Nephron progenitor cell (in vitro differentiated cells): ENCODE results near the gene CETP.

ENCODE experiments used
- DNase-seq: peaks from one replicate; pipeline ENCODE4 v3.0.0; 2021
- H3K27ac Mint-ChIP-seq: 2 replicates; pipeline ENCODE4 v1.8.0; 2021; ENCODE audit warnings: mild to moderate bottlenecking, moderate library complexity, mixed read lengths
- H3K27me3 Mint-ChIP-seq: 2 replicates; pipeline ENCODE4 v1.8.0; 2021; ENCODE audit warnings: mild to moderate bottlenecking, low read depth, mixed read lengths; ENCODE audit not compliant: poor library complexity
- H3K36me3 Mint-ChIP-seq: 2 replicates; pipeline ENCODE4 v1.8.0; 2021; ENCODE audit warnings: low read depth, mixed read lengths
- H3K4me1 Mint-ChIP-seq: 2 replicates; pipeline ENCODE4 v1.8.0; 2021; ENCODE audit warnings: mixed read lengths
- H3K4me3 Mint-ChIP-seq: 2 replicates; pipeline ENCODE4 v1.8.0; 2021; ENCODE audit warnings: mild to moderate bottlenecking, moderate library complexity, mixed read lengths
- H3K9me3 Mint-ChIP-seq: 2 replicates; pipeline ENCODE4 v1.8.0; 2021; ENCODE audit warnings: mild to moderate bottlenecking, moderate library complexity, mixed read lengths
- TF ChIP-seq, protein P1 (sequence below): fragments of 200-600 bp; sonication (generic); IDR thresholded peaks from 2 replicates; pipeline ENCODE4 v1.5.0; 2021; ENCODE audit warnings: antibody characterized with exemption

Gene CETP

DNA sequence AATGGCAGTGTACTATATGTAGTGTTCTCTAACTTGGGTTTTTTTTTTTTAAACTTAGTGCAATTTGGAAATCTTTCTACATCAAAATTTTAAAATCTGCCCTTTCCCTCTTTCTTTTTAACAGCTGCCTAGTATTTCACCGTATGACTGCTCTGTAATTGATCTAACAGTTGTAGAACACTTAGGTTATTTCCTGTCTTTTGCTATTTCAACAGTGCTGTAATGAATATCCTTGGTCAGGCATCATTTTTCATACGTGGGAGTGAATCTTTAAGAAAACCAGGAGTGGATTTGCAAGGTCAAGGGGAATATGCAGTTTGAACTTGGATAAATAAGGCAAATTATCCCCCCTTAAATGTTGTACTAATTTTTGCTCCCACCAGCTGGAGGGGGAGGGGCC, 31.5 kb downstream of the CETP start:
- Mint-ChIP-seq H3K36me3 (no peaks in the 10 kb centered on the region), H3K27ac (no peak overlapping the region), H3K4me1 (peaks cover 12% of the 10 kb centered on the region), H3K27me3 (peaks cover 87% of the 10 kb centered on the region), H3K9me3 (no peaks in the 10 kb centered on the region), H3K4me3 (no peak overlapping the region)
- TF ChIP-seq, protein P1, sequence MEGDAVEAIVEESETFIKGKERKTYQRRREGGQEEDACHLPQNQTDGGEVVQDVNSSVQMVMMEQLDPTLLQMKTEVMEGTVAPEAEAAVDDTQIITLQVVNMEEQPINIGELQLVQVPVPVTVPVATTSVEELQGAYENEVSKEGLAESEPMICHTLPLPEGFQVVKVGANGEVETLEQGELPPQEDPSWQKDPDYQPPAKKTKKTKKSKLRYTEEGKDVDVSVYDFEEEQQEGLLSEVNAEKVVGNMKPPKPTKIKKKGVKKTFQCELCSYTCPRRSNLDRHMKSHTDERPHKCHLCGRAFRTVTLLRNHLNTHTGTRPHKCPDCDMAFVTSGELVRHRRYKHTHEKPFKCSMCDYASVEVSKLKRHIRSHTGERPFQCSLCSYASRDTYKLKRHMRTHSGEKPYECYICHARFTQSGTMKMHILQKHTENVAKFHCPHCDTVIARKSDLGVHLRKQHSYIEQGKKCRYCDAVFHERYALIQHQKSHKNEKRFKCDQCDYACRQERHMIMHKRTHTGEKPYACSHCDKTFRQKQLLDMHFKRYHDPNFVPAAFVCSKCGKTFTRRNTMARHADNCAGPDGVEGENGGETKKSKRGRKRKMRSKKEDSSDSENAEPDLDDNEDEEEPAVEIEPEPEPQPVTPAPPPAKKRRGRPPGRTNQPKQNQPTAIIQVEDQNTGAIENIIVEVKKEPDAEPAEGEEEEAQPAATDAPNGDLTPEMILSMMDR: no peak
- DNase-seq: no peak

GRCh38 chr16:56994311-56994710, 32.6 kb downstream of the CETP start:
- Mint-ChIP-seq H3K4me1 (peaks cover 14% of the 10 kb centered on the region), H3K36me3 (no peaks in the 10 kb centered on the region), H3K27ac (no peak overlapping the region), H3K9me3 (no peaks in the 10 kb centered on the region), H3K4me3 (no peak overlapping the region), H3K27me3 (peaks cover 76% of the 10 kb centered on the region)
- TF ChIP-seq, protein P1: no peak
- DNase-seq: no peak

- no peaks in the 10 kb centered on the region for H3K9me3 Mint-ChIP-seq
- no peak overlapping the region for H3K27ac Mint-ChIP-seq
- peaks cover 4% of the 10 kb centered on the region for H3K4me1 Mint-ChIP-seq
- H3K36me3 Mint-ChIP-seq: no peaks in the 10 kb centered on the region
- peaks cover 66% of the 10 kb centered on the region for H3K27me3 Mint-ChIP-seq
- DNase-seq: no peak
- H3K4me3 Mint-ChIP-seq: no peak overlapping the region
- TF ChIP-seq, protein P1: no peak
These were observed 33.5 kb downstream of the CETP start for GRCh38 chr16:56995136-56995805.

GRCh38 chr16:56997264-56997663, 35.5 kb downstream of the CETP start:
- H3K4me1 Mint-ChIP-seq: peaks cover 4% of the 10 kb centered on the region
- no peak for DNase-seq
- no peaks in the 10 kb centered on the region for H3K36me3 Mint-ChIP-seq
- TF ChIP-seq, protein P1: no peak
- H3K27ac Mint-ChIP-seq: no peak overlapping the region
- peaks cover 50% of the 10 kb centered on the region for H3K27me3 Mint-ChIP-seq
- H3K4me3 Mint-ChIP-seq: no peak overlapping the region
- no peaks in the 10 kb centered on the region for H3K9me3 Mint-ChIP-seq

GRCh38 chr16:56997931-56998330, 36.2 kb downstream of the CETP start:
- TF ChIP-seq, protein P1: no peak
- Mint-ChIP-seq H3K27ac (no peak overlapping the region), H3K4me3 (no peak overlapping the region), H3K27me3 (peaks cover 51% of the 10 kb centered on the region), H3K36me3 (no peaks in the 10 kb centered on the region), H3K9me3 (no peaks in the 10 kb centered on the region), H3K4me1 (peaks cover 4% of the 10 kb centered on the region)
- DNase-seq: no peak

GRCh38 chr16:56998352-56998751, 36.6 kb downstream of the CETP start:
- Mint-ChIP-seq H3K9me3 (no peaks in the 10 kb centered on the region), H3K4me1 (peaks cover 5% of the 10 kb centered on the region), H3K4me3 (no peak overlapping the region), H3K27ac (no peak overlapping the region), H3K36me3 (no peaks in the 10 kb centered on the region), H3K27me3 (peaks cover 47% of the 10 kb centered on the region)
- TF ChIP-seq, protein P1: no peak
- DNase-seq: no peak
